Inferior parietal cortex (tissue), 1 donor: ENCODE results near the gene SHBG.

Source experiments
- DNase-seq: peaks from one replicate; pipeline ENCODE4 v3.0.0-alpha.2; 2016; ENCODE audit errors: extremely low spot score

Gene SHBG

DNA sequence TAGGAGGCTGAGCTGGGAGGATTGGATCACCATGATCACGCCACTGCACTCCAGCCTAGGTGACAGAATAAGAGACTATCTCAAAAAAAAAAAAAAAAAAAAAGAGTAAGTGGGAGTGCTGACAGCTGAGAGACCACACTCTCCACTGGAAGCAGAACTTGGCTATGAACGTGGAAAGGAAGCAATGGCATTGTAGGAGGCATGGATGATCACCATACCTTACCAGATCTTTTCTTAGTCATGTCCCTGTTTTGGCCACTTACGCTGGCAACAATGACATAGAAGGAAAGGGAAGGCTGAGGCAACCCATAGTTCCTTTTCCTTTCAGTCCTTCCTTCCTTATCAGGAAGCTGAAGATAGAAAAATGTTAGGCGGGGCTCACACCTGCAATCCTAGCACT lies 17.1 kb downstream of the SHBG start:
- DNase-seq: no peak

DNA sequence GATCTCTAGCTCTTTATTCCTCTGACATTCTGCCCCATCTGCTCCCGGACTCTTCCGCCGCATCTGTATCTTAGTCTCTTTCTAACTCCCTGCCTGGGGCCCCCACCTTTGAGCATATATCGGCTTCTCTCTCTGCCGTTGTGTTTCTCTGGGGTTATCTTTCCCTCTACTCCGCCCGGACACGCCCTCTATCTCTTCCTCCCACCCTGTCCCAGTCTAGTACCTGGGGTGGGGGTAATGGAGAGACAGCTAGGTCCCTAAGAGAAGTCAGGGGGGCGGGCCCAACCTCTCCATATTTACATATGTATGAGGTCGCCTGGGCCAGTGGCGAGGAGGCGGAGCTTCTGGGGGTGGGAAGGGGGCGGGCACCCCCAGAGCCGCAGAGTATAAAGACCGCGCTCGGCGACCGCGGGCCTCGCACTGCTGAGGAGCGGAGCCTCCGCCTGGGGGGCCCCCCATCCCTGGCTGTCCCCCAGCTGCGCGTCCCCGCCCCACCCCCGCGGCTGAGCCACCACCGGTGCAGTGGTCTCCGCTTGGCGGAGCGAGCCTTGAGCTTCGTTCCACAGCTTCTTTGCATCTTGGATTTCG lies 20.7 kb downstream of the SHBG start, which contains the start of gene ATP1B2:
ATP1B2 (plus strand) TSS at position 418 of the 588 bp plus-strand sequence. CDS start 593 bp downstream, outside the sequence.
- peak; percentile 42 for DNase-seq

- DNase-seq: no peak
These were observed 21.2 kb downstream of the SHBG start for GRCh38 chr17:7651097-7651664.

DNA sequence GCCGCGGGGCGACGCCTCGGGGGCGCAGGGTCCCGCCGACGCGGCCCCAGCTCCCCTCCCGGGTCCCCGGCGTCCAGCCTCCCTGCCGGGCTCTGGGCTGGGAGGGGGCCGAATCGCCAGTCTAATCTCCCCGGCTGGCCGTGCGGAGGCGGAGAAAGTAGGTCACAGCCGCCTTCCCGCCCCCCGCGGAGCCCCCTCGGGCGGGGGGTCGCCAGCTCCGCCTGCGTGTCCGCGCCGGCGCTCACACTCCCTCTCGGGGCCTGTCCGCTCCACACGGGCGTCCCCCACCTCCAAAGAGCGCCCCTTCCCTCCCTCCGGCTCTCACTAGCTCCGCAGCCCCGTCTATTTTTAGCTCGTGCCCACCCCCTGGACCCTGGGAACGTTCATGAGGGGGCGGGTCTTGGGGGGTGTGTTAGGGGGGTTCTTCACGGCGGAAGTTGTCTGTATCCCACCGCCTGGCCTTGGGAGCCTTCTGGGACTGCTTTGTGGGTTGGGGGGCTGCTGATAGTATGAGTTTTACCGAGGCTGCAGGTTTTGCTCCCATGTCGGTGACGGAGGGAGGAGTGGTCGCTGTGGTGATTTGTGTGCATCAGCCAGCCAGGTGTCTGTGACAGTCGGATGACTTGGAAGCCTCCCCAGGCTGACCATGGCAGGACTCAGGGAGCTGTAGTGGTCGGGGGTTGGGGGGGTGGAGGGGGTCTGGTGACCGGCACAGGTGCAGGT lies 21.9 kb downstream of the SHBG start:
- no peak for DNase-seq

DNA sequence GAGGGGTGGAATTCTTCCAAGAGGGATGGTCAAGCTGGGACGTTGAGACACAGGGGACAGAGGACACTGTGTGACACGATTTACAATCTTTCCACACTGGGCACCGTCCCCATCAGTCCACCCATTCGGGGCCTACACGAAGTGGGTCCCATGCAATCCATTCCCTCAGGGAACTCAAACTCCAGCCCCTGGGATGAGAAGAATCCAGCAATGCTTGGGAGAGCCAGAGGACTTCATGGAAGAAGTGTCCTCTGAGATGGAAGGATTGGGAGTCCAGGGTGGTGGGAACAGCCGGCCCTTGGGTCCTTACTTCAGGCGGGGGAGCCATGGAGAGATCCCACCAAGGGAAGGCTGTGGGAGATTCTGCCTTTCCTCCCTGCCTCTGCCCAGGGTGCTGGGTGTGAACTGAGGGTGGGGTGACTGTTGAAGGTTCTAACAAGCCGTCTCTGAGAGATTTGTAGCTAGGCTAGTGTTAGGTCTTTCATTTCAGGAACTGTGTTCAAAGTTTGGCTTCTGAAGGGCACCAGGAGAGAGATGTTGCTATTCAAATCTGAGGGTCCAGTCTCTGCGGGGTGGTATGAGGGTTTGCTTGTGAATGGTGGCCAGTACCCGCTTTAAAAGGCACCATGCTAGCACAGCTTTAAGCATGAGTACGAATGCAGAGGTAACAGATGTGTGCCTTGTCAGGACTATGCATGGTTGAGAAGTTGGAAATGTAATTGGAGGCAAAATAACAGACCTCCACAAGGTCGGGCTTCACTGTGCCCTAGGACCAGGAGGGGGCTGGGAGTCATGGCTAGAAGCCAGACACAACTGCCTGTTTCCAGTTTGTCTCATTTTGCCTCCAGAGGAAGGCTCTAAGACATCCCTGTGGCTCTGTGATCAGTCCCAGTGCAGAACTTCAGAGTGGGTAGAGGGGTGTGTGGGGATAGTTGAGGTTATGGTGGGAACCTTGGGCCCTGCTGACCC lies 22.7 kb downstream of the SHBG start:
- no peak for DNase-seq

DNA sequence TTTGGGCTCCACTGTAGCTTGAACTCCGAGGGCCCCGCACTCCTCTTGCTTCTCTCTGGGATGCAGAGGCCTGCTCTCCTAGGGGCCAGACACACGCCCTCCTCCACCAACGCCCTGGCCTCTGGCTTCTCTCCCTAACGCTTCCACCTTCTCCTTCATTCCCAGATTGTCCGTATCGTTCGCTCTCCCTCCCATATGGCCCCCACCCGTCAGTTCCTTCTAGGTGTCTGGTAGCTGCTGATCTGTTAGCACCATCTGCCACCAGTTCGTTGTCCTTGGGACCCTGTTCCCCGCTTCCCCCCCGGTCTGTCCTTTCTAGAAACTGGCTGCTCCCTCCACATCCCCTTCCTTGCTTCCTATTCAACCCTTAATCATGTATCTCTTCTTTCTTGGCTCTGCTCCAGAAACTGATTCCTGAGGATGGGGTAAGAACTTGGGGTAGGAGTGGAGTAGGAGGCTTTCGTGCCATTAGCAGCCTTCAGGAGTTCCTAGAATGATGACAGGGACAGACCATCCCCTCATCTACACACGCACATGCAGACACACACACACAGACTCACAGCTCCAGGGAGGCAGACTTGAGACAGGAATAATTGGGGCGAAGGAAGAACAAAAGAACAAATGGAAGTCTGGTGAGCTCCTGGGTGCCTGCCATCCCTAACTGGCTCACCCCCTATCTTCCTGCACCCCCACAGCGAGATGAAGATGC lies 25.1 kb downstream of the SHBG start:
- no peak for DNase-seq

- DNase-seq: no peak
These were observed 25.6 kb downstream of the SHBG start for GRCh38 chr17:7655541-7655840.

GRCh38 chr17:7656958-7657609 lies 27.1 kb downstream of the SHBG start:
- peak; percentile 36 for DNase-seq

DNA sequence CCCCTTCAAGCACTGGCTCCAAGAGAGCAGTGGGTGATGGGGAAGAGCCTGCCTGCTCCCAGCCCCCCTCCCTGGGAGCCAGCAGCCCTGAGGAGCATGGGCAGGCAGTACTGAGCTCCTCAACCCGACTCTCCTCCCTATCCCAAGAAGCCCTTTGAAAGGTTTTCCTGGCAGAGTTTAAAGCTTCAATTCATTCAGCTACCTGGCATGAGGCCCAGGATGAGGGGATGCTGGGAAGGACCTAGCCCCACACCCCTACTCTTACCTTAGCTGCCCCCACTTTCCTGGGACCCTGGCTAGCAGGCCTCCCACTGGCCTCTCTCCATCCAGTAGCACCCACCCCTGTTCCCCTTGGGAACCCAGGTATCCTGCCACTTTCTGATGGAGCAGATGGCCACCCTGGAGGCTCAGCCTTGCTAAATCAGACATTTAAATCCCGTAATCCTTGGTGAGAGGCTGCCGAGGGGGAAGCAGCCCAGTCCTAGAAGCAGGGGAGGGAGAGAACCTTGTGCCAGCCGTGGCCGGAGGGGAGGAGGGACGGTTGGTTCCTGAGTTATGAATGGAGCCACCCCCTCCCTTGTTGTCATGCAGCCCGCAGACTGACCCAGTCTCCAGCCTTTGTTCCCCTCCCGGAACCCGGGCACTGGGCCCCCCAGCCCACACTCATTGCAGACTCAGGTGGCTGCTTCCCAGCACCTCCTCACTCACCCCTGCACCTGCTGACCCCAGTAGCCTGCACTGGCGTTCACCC lies 37.9 kb downstream of the SHBG start:
- DNase-seq: peak; percentile 26

- no peak for DNase-seq
These were observed 38.5 kb downstream of the SHBG start for GRCh38 chr17:7668482-7668881.

DNA sequence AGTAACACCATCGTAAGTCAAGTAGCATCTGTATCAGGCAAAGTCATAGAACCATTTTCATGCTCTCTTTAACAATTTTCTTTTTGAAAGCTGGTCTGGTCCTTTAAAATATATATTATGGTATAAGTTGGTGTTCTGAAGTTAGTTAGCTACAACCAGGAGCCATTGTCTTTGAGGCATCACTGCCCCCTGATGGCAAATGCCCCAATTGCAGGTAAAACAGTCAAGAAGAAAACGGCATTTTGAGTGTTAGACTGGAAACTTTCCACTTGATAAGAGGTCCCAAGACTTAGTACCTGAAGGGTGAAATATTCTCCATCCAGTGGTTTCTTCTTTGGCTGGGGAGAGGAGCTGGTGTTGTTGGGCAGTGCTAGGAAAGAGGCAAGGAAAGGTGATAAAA lies 43.3 kb downstream of the SHBG start:
- DNase-seq: no peak

GRCh38 chr17:7674934-7675333 lies 45.0 kb downstream of the SHBG start:
- DNase-seq: no peak

DNA sequence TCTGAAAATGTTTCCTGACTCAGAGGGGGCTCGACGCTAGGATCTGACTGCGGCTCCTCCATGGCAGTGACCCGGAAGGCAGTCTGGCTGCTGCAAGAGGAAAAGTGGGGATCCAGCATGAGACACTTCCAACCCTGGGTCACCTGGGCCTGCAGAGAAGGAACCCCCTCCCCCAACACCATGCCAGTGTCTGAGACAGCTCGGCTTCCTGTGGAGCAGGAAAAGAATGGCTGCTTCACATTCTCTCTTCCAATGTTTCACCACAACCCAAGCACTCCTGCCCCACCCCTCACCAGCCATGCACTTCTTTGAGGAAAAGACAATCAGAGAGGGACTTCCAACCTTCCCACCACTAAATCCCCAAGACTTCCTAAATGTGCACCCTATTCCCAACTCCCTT lies 46.6 kb downstream of the SHBG start:
- DNase-seq: no peak

DNA sequence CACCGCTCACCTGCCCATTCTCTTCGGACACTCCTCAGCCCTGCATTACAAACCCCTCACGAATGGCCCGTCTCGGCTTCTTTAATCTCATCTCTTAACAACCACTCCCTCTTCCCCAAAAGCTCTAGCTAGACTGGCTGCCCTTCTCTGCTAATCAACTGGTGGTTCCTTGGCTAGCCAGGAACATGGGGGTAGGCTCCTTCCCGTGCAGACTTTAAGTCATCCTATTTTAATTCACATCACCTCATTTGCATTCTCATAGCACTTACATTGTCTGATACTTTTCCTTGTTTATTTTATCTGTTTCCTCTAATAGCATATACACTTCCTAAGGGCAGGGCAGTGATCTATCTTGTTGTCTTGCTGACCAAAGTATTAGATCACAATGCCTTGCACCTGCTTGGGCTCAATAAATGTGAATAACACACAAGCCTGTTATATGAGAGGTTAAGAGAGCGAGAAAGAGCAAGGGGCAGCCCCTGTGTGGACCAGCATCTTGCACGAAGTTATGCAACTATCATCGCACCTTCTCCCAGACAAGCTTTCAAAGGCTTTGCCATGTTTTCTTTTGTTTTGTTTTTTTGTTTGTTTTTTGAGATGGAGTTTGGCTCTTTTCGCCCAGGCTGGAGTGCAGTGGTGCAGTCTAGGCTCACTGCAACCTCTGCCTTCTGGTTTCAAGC lies 47.6 kb downstream of the SHBG start:
- no peak for DNase-seq
